ENCODE measurements around the gene RABAC1. TPM values are rescaled to one million over a fixed set of nuclear protein-coding genes. Genes with fewer than 3 reads are reported as not detected.

RABAC1 gene
- total and polyA plus RNA-seq, 4 donors = 87.9 to 291 (median 263) TPM

GRCh38 chr19:41921577-41922576 lies 37.2 kb downstream of the RABAC1 start:
- H3K9me3 ChIP-seq (ENCODE audit: control insufficient read depth in 4 of 4, insufficient read depth in 3 of 4, low read length in 3 of 4) = peaks cover 0 to 13% (median 0%) of the 10 kb centered on the region in 4 donors
- TF ChIP-seq CTCF (IDR thresholded peaks at IDR 0.05; ENCODE audit: control extremely low read depth, extremely low read depth) = no peak
- H3K36me3 ChIP-seq (ENCODE audit: control insufficient read depth in 4 of 4, insufficient read depth in 4 of 4, low read length in 4 of 4) = no peaks in the 10 kb centered on the region
- no peak for ATAC-seq (ENCODE audit: insufficient read depth, low FRiP score)
- peaks cover 5 to 93% (median 78%) of the 10 kb centered on the region in 3 donors for H3K27me3 ChIP-seq (ENCODE audit: control insufficient read depth in 3 of 3, insufficient read depth in 3 of 3, low read length in 2 of 3)
- H3K4me3 ChIP-seq = no peak overlapping the region
- H3K4me1 ChIP-seq (ENCODE audit: control insufficient read depth in 5 of 5, insufficient read depth in 5 of 5, low read length in 5 of 5) = no peaks in the 10 kb centered on the region
- no peak overlapping the region for H3K9ac ChIP-seq (ENCODE audit: insufficient read depth in 1 of 2, low read length in 2 of 2)
- DNase-seq = no peak
- 16 to 31% methylated on average over 17 to 22 of the region's 22 CpGs for WGBS, 2 donors
- H3K27ac ChIP-seq (ENCODE audit: low read depth in 1 of 2, low read length in 1 of 2) = no peak overlapping the region

GRCh38 chr19:41920882-41921576 lies 38.1 kb downstream of the RABAC1 start:
- Histone ChIP-seq H3K4me1 (ENCODE audit: control insufficient read depth in 5 of 5, insufficient read depth in 5 of 5, low read length in 5 of 5) (no peaks in the 10 kb centered on the region), H3K27ac (ENCODE audit: low read depth in 1 of 2, low read length in 1 of 2) (no peak overlapping the region), H3K36me3 (ENCODE audit: control insufficient read depth in 4 of 4, insufficient read depth in 4 of 4, low read length in 4 of 4) (no peaks in the 10 kb centered on the region), H3K9me3 (ENCODE audit: control insufficient read depth in 4 of 4, insufficient read depth in 3 of 4, low read length in 3 of 4) (peaks cover 0 to 16% (median 0%) of the 10 kb centered on the region in 4 donors), H3K9ac (ENCODE audit: insufficient read depth in 1 of 2, low read length in 2 of 2) (no peak overlapping the region), H3K27me3 (ENCODE audit: control insufficient read depth in 3 of 3, insufficient read depth in 3 of 3, low read length in 2 of 3) (peaks cover 5 to 95% (median 80%) of the 10 kb centered on the region in 3 donors), H3K4me3 (no peak overlapping the region)
- ATAC-seq (ENCODE audit: insufficient read depth, low FRiP score) (no peak), DNase-seq (no peak)
- WGBS, 2 donors = 8 to 19% methylated on average over 26 of the region's 26 CpGs
- TF ChIP-seq CTCF (IDR thresholded peaks at IDR 0.05; ENCODE audit: control extremely low read depth, extremely low read depth) = no peak

GRCh38 chr19:41919948-41920712 lies 39.0 kb downstream of the RABAC1 start:
- no peak overlapping the region for H3K4me3 ChIP-seq
- DNase-seq = no peak
- peaks cover 0 to 2% (median 0%) of the 10 kb centered on the region in 5 donors for H3K4me1 ChIP-seq (ENCODE audit: control insufficient read depth in 5 of 5, insufficient read depth in 5 of 5, low read length in 5 of 5)
- peaks cover 5 to 94% (median 77%) of the 10 kb centered on the region in 3 donors for H3K27me3 ChIP-seq (ENCODE audit: control insufficient read depth in 3 of 3, insufficient read depth in 3 of 3, low read length in 2 of 3)
- H3K9me3 ChIP-seq (ENCODE audit: control insufficient read depth in 4 of 4, insufficient read depth in 3 of 4, low read length in 3 of 4) = peaks cover 0 to 17% (median 0%) of the 10 kb centered on the region in 4 donors
- no peak for ATAC-seq (ENCODE audit: insufficient read depth, low FRiP score)
- no peak overlapping the region for H3K9ac ChIP-seq (ENCODE audit: insufficient read depth in 1 of 2, low read length in 2 of 2)
- 89 to 93% methylated on average over 33 of the region's 33 CpGs for WGBS, 2 donors
- no peaks in the 10 kb centered on the region for H3K36me3 ChIP-seq (ENCODE audit: control insufficient read depth in 4 of 4, insufficient read depth in 4 of 4, low read length in 4 of 4)
- no peak for TF ChIP-seq CTCF (IDR thresholded peaks at IDR 0.05; ENCODE audit: control extremely low read depth, extremely low read depth)
- no peak overlapping the region for H3K27ac ChIP-seq (ENCODE audit: low read depth in 1 of 2, low read length in 1 of 2)
